RCC 7860 (cell line): ENCODE measurements around the gene ATF5.

Source experiments
- DNase-seq: peaks from one replicate; pipeline ENCODE4 v3.0.0-alpha.2; 2015; ENCODE audit warnings: low spot score
- FAIRE-seq: peaks from 2 replicates; lab custom pipeline; 2012; peaks lifted over from hg19 to GRCh38; lab: Jason Lieb, UNC

Gene ATF5

GRCh38 chr19:49971991-49972411 is 43.0 kb downstream of the ATF5 start:
- FAIRE-seq (no peak), DNase-seq (no peak)

- no peak for FAIRE-seq
- DNase-seq: no peak
Measured at GRCh38 chr19:49972841-49973240, 43.8 kb downstream of the ATF5 start.

GRCh38 chr19:49973987-49974386 is 45.0 kb downstream of the ATF5 start:
- no peak for DNase-seq
- FAIRE-seq: no peak

- FAIRE-seq (no peak), DNase-seq (no peak)
Measured at GRCh38 chr19:49975051-49975450, 46.0 kb downstream of the ATF5 start.

- no peak for DNase-seq
- no peak for FAIRE-seq
Measured at GRCh38 chr19:49976496-49976895, 47.5 kb downstream of the ATF5 start.

GRCh38 chr19:49977076-49977475 is 48.1 kb downstream of the ATF5 start:
- no peak for DNase-seq
- no peak for FAIRE-seq

- no peak for DNase-seq
Measured at GRCh38 chr19:49977881-49978280, 48.9 kb downstream of the ATF5 start.

GRCh38 chr19:49978324-49978723 is 49.3 kb downstream of the ATF5 start:
- DNase-seq (no peak), FAIRE-seq (no peak)

More at GRCh38 chr19:49977881-49978280, 48.9 kb downstream of the ATF5 start:
- no peak for FAIRE-seq

- no peak for FAIRE-seq
Measured at GRCh38 chr19:49981603-49982593, 52.9 kb downstream of the ATF5 start.

More at GRCh38 chr19:49981603-49982593, 52.9 kb downstream of the ATF5 start:
- DNase-seq: no peak
